Stimulated activated CD8-positive, alpha-beta memory T cell treated with anti-CD3 and anti-CD28 coated beads, Interleukin-7, amount 100 ng/mL, for 1 hour (primary cell): ENCODE data around the gene ACACB.

ENCODE experiments used
- DNase-seq, 2 donors: peaks; one replicate each; pipeline ENCODE4 v3.0.0-alpha.2; 2020; ENCODE audit warnings: low read depth in 2 of 2

ACACB gene

DNA sequence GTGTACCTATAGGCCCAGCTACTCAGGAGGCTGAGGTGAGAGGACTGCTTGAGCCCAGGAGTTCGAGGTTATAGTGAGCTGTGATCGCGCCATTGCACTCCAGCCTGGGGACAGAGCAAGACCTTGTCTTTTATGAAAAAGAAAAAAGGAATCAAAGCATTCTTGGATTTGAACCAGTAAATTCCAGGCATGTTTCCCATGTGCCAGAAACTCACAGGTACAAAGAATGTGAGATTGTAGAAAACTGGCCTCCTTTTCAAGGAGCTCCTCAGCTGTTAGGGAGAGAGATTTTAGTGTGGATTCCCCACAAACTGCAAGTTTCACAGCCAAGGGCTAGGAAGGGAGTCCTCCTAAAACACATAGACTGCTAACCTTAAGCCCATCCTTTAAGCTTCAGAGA is 97.7 kb downstream of the ACACB start:
- no peak for DNase-seq

GRCh38 chr12:109218996-109219395 is 102.6 kb downstream of the ACACB start:
- no peak for DNase-seq

- DNase-seq = no peak
These were observed 103.6 kb downstream of the ACACB start for GRCh38 chr12:109219938-109220337.

DNA sequence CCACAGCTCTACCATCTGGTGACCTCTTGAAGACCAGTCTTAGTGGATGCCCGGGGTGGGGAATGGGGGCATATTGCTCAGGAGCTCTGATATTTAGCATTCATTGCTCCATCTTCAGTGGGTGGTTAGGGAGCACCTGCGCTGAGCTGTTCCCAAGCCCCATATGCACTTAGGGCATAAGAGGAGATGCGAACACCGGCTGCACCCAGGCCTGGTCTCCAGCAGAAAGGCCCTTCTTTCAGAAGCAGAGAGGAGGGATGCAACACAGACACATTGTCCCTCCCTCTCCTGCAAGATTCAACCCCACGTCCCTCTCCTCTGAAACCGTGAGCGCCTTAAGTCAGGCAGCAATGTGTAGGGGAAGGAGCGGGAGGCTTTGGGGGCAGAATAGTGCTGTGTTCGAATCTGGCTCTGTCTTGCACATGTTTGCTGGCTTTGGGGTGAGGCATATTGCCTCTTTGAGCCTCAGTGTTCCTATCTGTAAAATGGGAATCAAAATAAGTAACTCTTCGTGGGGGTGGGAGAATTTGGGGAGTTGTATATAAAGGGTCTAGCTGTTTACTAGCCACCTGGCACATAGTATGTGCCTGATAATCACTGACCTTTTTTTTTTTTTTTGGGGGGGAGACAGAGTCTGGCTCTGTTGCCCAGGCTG is 105.0 kb downstream of the ACACB start:
- DNase-seq = no peak

- DNase-seq = no peak
These were observed 105.7 kb downstream of the ACACB start for GRCh38 chr12:109222062-109222461.

- DNase-seq = no peak
These were observed 106.1 kb downstream of the ACACB start for GRCh38 chr12:109222496-109222895.

DNA sequence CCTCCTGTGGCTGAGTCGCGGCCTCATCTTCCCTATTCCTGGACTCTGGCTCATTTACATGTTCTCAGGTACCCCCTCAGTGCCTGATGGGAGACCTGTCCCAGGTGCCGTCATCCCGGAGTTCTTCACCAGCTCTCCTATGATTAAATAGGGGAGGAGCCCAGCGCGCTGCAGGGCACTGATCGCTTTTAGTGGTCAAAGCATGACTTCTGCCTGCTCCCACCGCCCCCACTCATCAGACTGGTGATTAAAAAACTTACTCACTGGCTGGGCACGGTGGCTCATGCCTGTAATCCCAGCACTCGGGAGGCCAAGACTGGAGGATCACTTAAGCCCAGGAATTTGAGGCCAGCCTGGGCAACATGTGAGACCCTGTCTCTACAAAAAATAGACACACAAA is 106.8 kb downstream of the ACACB start:
- no peak for DNase-seq

- no peak for DNase-seq
These were observed 107.5 kb downstream of the ACACB start for GRCh38 chr12:109223868-109224267.

DNA sequence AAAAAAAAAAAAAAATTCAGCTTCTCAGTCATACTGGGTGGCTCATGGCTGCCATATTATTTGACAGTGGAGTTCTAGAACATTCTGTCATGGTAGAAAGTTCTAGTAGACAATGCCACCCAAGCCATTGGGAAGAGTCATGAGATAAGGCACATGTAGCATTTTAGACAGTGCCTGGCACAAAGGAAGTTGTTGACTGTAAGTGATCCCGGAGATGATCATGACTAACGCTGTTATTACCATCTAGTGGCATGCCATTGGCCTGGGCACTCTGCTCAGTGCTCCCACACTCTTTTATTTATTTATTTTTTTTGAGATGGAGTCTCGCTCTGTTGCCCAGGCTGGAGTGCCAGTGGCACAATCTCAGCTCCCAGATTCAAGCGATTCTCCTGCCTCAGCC is 112.3 kb downstream of the ACACB start:
- no peak for DNase-seq

GRCh38 chr12:109230193-109230592 is 113.8 kb downstream of the ACACB start:
- no peak for DNase-seq

DNA sequence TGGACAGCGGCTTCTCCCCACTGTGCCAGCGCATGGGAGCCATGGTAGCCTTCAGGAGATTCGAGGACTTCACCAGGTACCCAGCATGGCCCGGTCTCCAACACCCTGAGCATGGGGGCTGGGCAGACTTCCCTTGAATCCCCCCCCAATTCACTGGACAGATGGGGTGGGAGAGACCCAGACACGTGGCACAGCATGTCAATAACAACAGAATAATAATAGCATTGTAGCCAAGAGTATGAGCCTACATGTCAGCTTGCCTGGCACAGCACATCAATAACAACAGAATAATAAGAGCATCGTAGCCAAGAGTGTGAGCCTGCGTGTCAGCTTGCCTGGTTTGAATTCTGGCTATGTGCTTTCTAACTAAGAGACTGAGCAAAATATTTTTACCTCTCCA is 116.3 kb downstream of the ACACB start:
- DNase-seq = no peak

- DNase-seq = no peak
These were observed 117.6 kb downstream of the ACACB start for GRCh38 chr12:109234012-109234411.

DNA sequence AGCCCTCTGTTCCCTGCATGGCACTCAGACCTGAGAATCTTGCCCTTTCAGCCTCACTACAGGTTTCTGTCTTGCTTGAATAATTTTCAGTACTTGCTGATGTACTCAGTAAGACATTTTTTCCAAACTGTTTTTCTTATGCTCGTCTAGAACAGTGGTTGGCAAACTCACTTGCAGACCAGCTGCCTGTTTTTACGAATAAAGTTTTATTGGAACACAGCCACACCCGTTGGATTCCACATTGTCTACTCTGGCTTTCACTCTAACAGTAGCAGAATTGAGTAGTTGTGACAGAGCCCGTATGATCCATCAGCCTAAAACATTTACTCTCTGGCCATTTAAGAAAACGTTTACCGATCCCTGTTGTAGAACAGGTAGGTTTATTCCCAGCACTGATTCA is 119.9 kb downstream of the ACACB start:
- no peak for DNase-seq

GRCh38 chr12:109239179-109239578 is 122.8 kb downstream of the ACACB start:
- no peak for DNase-seq

GRCh38 chr12:109239691-109240090 is 123.3 kb downstream of the ACACB start:
- DNase-seq = no peak

- DNase-seq = no peak
These were observed 124.0 kb downstream of the ACACB start for GRCh38 chr12:109240365-109240764.

DNA sequence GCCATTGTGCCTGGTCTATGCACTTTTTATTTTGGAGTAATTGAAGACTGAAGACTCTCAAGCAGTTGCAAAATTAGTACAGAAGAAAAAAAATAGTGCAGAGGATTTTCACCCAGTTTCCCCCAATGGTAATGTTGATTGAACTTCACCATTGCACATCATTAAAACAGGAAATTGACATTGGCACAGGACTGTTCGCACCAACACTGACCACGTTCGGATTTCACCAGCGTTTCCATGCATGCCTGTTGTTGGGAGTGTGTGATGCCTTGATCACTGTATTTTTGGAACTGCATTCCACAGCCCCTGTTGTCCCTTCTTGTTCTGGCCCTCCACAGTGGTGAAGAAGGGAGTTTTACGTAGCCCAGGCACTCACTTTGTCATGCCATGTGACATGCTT is 125.5 kb downstream of the ACACB start:
- DNase-seq = no peak

- DNase-seq = no peak
These were observed 127.7 kb downstream of the ACACB start for GRCh38 chr12:109244073-109244472.

GRCh38 chr12:109246221-109246620 is 129.8 kb downstream of the ACACB start:
- no peak for DNase-seq

GRCh38 chr12:109247831-109248654 is 131.7 kb downstream of the ACACB start:
- DNase-seq = no peak

DNA sequence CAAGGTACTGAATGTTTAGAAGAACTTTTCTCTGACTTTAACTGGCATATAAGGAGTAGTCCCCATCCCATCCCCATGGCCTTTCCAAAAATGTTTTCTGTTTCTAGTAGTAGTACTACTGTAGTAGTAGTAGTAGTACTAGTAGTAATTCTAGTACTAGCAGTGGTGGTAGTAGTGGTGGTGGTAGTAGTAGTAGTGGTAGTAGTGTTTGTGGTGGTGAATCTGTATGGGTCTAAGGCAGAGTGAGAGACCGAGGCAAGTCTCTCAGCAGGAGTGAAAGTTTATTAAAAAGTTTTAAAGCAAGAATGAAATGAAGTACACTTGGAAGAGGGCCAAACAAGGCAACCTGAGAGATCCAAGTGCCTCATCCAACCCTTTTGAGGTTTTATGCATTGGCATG is 134.1 kb downstream of the ACACB start:
- no peak for DNase-seq

- DNase-seq = no peak
These were observed 136.4 kb downstream of the ACACB start for GRCh38 chr12:109252799-109253198.

DNA sequence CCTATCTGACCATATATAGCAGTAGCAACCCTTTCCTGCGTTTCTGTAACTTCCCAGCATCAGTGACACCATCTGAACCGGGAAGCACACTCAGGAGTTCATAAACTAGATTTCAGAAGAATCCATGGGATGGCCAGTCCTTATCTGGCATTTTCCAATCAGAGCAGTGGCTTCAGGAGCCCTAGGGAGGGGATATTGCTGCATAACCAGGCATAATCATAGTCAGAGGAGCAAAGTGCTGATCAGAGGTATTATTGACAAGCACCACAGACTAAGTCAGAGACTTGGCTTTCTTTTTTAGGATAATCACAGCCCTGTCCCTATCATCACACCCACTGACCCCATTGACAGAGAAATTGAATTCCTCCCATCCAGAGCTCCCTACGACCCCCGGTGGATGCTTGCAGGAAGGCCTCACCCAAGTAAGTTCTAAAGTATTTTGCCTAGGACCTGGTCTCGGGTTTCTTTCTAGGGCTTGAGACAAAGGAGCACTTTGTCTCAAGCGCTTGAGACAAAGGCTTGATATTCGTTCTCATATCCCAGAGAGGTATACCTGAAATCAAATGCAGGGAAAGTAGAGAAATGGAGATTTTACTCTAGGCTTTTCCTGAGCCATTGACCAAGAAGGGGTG is 137.6 kb downstream of the ACACB start:
- no peak for DNase-seq
